ENCODE data around the gene USP6. TPM values are rescaled to one million over a fixed set of nuclear protein-coding genes. Genes with fewer than 3 reads are reported as not detected.

Gene USP6
- total RNA-seq, 1 experiment from 2014 or later, result not detected

GRCh38 chr17:5209396-5209795, 93.6 kb downstream of the USP6 start:
- Histone ChIP-seq H3K4me1 (ENCODE audit: insufficient read depth, low read length) (no peaks in the 10 kb centered on the region), H2AFZ (ENCODE audit: low read length) (no peak overlapping the region), H3K9ac (ENCODE audit: low read length) (no peak overlapping the region), H3K27ac (ENCODE audit: low read length) (no peak overlapping the region), H3K36me3 (ENCODE audit: low read depth, low read length) (no peaks in the 10 kb centered on the region), H3K27me3 (ENCODE audit: low read length) (no peaks in the 10 kb centered on the region), H3K79me2 (ENCODE audit: low read length) (no peaks in the 10 kb centered on the region), H4K20me1 (ENCODE audit: low read length) (no peaks in the 10 kb centered on the region), H3K9me3 (ENCODE audit: low read length) (no peaks in the 10 kb centered on the region), H3K4me3 (ENCODE audit: low read length) (no peak overlapping the region), H3K4me2 (ENCODE audit: low read length) (no peak overlapping the region), H3F3A (ENCODE audit: low read length, unreplicated experiment) (no peaks in the 10 kb centered on the region), H3K9me2 (replicated peaks; ENCODE audit: low read length) (no peaks in the 10 kb centered on the region)
- no peak for DNase-seq
- ChIA-PET POLR2A (ENCODE audit: unreplicated experiment) (no interaction called here), CTCF (no interaction called here)
- no TSS peak for BruUV-seq (replicated peaks)
- ATAC-seq, result no peak
- intact Hi-C loops (cut with micrococcal nuclease), result no loop called here
- TF ChIP-seq EZH2phosphoT487 (IDR thresholded peaks at IDR 0.05; ENCODE audit: borderline replicate concordance, low read length), result no peak
- no peak for TF ChIP-seq EZH2 (IDR thresholded peaks at IDR 0.05; ENCODE audit: low read length, unreplicated experiment)

GRCh38 chr17:5210091-5210490, 94.3 kb downstream of the USP6 start:
- Histone ChIP-seq H3K4me2 (ENCODE audit: low read length) (no peak overlapping the region), H2AFZ (ENCODE audit: low read length) (no peak overlapping the region), H3K9ac (ENCODE audit: low read length) (no peak overlapping the region), H3K4me3 (ENCODE audit: low read length) (no peak overlapping the region), H3K9me2 (replicated peaks; ENCODE audit: low read length) (no peaks in the 10 kb centered on the region), H3K79me2 (ENCODE audit: low read length) (no peaks in the 10 kb centered on the region), H3K4me1 (ENCODE audit: insufficient read depth, low read length) (no peaks in the 10 kb centered on the region), H3F3A (ENCODE audit: low read length, unreplicated experiment) (no peaks in the 10 kb centered on the region), H3K36me3 (ENCODE audit: low read depth, low read length) (no peaks in the 10 kb centered on the region), H3K27ac (ENCODE audit: low read length) (no peak overlapping the region), H4K20me1 (ENCODE audit: low read length) (no peaks in the 10 kb centered on the region), H3K27me3 (ENCODE audit: low read length) (no peaks in the 10 kb centered on the region), H3K9me3 (ENCODE audit: low read length) (no peaks in the 10 kb centered on the region)
- CTCF ChIA-PET, result no interaction called here
- DNase-seq, result no peak
- no TSS peak for BruUV-seq (replicated peaks)
- TF ChIP-seq EZH2 (IDR thresholded peaks at IDR 0.05; ENCODE audit: low read length, unreplicated experiment), result no peak
- no peak for TF ChIP-seq CTCF (conservative IDR thresholded peaks at IDR 0.05; ENCODE audit: low read depth, low read length)
- no peak for TF ChIP-seq EZH2phosphoT487 (IDR thresholded peaks at IDR 0.05; ENCODE audit: borderline replicate concordance, low read length)
- POLR2A ChIA-PET (ENCODE audit: unreplicated experiment), result no interaction called here
- no peak for ATAC-seq
- intact Hi-C loops (cut with micrococcal nuclease), result no loop called here

GRCh38 chr17:5210614-5211252, 94.9 kb downstream of the USP6 start:
- Histone ChIP-seq H4K20me1 (ENCODE audit: low read length) (no peaks in the 10 kb centered on the region), H3K9me2 (replicated peaks; ENCODE audit: low read length) (no peaks in the 10 kb centered on the region), H3K27ac (ENCODE audit: low read length) (no peak overlapping the region), H3K79me2 (ENCODE audit: low read length) (no peaks in the 10 kb centered on the region), H2AFZ (ENCODE audit: low read length) (no peak overlapping the region), H3K27me3 (ENCODE audit: low read length) (no peaks in the 10 kb centered on the region), H3K9ac (ENCODE audit: low read length) (no peak overlapping the region), H3K36me3 (ENCODE audit: low read depth, low read length) (no peaks in the 10 kb centered on the region), H3K9me3 (ENCODE audit: low read length) (no peaks in the 10 kb centered on the region), H3K4me2 (ENCODE audit: low read length) (no peak overlapping the region), H3F3A (ENCODE audit: low read length, unreplicated experiment) (no peaks in the 10 kb centered on the region), H3K4me3 (ENCODE audit: low read length) (no peak overlapping the region), H3K4me1 (ENCODE audit: insufficient read depth, low read length) (no peaks in the 10 kb centered on the region)
- DNase-seq, result no peak
- no peak for TF ChIP-seq EZH2phosphoT487 (IDR thresholded peaks at IDR 0.05; ENCODE audit: borderline replicate concordance, low read length)
- no peak for TF ChIP-seq CTCF (conservative IDR thresholded peaks at IDR 0.05; ENCODE audit: low read depth, low read length)
- no peak for TF ChIP-seq EZH2 (IDR thresholded peaks at IDR 0.05; ENCODE audit: low read length, unreplicated experiment)
- ChIA-PET POLR2A (ENCODE audit: unreplicated experiment) (no interaction called here), CTCF (no interaction called here)
- no peak for ATAC-seq
- intact Hi-C loops (cut with micrococcal nuclease), result no loop called here
- no TSS peak for BruUV-seq (replicated peaks)
